AG09309 (cell line): Measurements from ENCODE around the gene DDIT4L.

Source experiments
- DNase-seq: peaks from one replicate; pipeline ENCODE4 v3.0.0-alpha.2; 2010; ENCODE audit warnings: low read depth
- H3K4me3 ChIP-seq: 2 replicates; pipeline ENCODE4 v1.5.1; 2011; ENCODE audit warnings: mild to moderate bottlenecking, low read depth, low read length, moderate library complexity; ENCODE audit not compliant: control insufficient read depth
- TF ChIP-seq, protein P1 (sequence below): IDR thresholded peaks from 2 replicates; pipeline ENCODE4 v1.5.1; 2011; ENCODE audit warnings: mild to moderate bottlenecking, low read depth, low read length, inconsistent platforms; ENCODE audit not compliant: insufficient read depth, control insufficient read depth; ENCODE audit errors: missing control alignments

Gene DDIT4L

DNA sequence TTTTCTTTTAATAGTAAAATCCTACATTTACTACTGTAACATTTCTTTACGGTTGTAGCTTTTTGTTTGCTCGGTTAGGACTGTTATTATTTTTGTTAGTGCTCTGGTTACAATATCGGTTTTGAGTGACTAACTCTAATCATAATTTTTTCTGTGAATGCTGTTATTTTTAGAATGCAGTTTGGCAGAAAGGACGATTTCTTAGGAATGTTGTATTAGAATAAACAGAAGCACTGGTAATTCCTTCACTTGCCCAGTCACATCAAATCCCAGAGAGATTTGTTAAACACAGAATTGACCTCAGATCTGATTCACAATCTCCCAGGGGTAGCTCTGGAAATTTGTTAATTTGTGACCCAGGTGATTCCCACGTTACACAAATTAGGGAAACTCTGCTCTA, 21.7 kb downstream of the DDIT4L start:
- no peak for DNase-seq
- no peak overlapping the region for H3K4me3 ChIP-seq
- TF ChIP-seq, protein P1, sequence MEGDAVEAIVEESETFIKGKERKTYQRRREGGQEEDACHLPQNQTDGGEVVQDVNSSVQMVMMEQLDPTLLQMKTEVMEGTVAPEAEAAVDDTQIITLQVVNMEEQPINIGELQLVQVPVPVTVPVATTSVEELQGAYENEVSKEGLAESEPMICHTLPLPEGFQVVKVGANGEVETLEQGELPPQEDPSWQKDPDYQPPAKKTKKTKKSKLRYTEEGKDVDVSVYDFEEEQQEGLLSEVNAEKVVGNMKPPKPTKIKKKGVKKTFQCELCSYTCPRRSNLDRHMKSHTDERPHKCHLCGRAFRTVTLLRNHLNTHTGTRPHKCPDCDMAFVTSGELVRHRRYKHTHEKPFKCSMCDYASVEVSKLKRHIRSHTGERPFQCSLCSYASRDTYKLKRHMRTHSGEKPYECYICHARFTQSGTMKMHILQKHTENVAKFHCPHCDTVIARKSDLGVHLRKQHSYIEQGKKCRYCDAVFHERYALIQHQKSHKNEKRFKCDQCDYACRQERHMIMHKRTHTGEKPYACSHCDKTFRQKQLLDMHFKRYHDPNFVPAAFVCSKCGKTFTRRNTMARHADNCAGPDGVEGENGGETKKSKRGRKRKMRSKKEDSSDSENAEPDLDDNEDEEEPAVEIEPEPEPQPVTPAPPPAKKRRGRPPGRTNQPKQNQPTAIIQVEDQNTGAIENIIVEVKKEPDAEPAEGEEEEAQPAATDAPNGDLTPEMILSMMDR: no peak

DNA sequence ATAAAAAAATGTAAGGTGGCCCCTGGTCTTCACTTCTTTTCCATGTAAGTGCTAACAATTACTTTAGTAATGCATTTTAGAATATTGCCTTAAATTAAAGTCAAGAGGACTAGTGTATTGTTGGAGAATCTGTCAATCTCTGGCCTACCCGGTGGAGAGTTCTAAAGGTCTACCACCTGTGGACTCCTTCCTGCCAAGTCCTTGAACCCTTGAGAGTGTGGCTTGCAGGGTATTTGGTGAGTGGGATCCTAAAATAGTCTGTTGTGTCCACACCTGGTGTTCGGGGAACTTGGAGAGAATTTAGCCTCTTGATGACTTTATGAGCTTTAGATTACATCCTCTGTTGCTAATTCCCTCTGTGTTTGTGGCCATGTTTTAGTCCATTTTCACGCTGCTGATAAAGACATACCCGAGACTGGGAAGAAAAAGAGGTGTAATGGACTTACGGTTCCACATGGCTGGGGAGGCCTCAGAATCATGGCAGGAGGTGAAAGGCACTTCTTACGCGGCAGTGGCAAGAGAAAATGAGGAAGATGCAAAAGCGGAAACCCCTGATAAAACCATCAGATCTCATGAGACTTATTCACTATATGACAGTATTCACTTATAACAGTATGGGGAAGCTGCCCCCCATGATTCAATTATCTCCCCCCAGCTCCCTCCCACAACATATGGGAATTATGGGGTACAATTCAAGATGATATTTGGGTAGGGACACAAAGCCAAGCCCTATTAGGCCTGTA, 23.8 kb downstream of the DDIT4L start:
- TF ChIP-seq, protein P1: no peak
- H3K4me3 ChIP-seq: no peak overlapping the region
- no peak for DNase-seq

DNA sequence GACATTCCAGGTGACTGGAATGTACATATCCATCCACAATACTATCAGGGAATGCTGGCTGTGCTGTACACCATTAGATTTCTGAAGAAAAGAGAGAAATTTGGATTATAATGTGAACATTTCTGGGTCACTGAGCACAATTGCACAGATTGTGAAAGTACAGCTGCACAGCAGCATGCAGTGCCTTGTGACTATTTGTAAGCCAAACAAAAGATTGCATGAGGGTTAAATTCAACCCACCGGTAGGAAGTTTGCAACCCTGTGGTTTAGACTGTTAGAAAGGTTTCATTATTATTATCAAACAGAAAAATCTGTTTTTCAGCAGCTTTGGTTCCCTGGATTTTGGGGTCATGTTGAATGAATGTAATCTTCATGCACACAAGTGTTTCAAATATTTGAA, 24.5 kb downstream of the DDIT4L start:
- DNase-seq: no peak
- H3K4me3 ChIP-seq: no peak overlapping the region
- TF ChIP-seq, protein P1: no peak

DNA sequence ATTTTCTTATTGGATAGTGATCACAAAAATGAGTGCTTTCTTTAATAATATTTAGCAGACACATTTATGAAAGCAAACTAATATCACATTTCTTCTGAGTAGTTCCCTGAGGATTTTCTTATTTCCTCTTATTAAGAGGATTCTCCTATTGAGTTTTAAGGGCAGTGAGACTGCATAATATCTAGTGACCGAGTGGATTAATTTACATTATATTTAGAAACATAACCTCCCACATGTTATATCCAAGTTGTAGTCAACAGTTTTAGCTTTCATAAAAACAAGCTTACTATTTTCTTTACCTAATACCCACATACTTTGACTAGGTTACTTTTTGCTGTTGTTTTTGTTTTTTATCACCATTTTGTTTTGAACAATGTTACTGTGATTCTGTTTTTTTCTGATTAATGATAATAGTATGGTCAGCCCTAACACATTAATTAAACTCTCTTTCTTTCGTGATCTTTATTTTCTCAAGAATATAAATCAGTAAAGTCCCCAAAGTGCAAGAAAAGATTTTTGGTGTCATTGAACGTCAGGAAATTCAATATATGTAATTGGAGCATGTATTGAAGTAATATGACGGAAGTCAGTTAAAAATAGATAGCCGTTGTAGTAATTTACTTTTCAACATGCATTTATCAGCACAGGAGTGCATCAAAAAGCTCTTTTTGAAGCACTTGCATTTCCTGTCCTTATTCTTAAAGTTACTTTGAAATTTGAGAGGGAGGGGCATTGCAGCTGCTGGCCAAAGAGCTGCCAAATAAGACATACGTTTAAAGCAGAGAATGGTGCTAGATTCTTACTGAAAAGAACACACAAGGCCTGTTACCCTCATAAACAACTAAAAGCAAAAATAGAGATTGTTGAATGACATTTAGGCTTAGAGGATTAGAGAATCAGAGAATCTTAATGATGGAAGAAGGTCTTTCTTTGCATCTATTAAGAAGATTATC, 25.2 kb downstream of the DDIT4L start:
- H3K4me3 ChIP-seq: no peak overlapping the region
- no peak for DNase-seq

DNA sequence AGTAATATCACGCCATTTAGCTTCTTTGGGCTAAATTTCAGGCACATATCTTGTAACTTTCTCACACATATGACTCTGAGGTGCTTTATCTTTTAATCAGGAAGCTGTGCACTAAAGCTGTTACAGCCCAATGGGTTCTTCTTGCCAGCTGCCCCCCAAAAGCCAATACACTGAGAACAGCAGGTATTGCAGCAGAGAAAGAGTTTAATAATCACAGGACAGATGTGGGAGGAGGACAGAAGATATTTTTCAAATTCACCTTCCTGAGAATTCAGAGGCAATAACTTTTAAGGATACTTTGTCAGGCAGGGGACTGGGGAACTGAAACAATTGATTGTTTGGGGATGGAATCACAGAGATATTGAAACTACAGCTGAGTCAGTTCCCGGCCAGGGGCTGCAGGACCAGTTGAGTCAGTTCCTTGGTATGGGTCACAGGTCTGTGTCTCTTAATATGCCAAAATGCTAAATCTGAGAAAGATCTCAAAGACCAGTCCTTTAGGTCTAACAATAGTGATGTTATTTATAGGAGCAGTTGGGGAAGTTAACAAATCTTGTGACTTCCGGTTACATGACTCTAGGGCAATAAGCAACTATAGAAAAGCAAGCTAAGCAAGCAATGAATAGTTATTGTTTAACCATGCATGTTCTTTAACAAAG, 28.1 kb downstream of the DDIT4L start:
- H3K4me3 ChIP-seq: no peak overlapping the region
- TF ChIP-seq, protein P1: no peak
- no peak for DNase-seq

More for the DNA sequence above, 25.2 kb downstream of the DDIT4L start:
- TF ChIP-seq, protein P1: no peak

DNA sequence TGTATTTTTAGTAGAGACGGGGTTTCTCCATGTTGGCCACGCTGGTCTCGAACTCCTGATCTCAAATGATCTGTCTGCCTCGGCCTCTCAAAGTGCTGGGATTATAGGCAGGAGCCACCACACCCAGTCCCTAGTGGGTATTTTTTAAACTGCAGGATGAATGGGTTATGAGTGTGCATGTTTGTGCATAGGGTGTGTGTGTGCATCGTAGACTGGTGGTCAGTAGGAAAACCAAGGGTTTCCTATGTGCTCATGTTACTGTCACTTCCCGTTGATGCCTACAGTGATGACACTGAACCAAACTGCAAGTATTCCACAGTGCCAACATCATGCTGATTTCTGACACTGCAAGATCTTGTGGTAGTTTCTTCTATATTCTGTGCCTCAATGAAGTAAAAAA, 41.1 kb downstream of the DDIT4L start:
- TF ChIP-seq, protein P1: no peak
- no peak overlapping the region for H3K4me3 ChIP-seq
- no peak for DNase-seq
